ENCODE data around the gene CPA3.

CPA3 gene

GRCh38 chr3:148865049-148865448 is at the start of gene CPA3:
CPA3 (plus strand) TSS chr3:148865296; CDS start chr3:148865308, 12 bp downstream.
- no peak for TF ChIP-seq ZNF274 (IDR thresholded peaks at IDR 0.05; ENCODE audit: low read depth, low read length)
- H3K4me3 ChIP-seq (ENCODE audit: low read length): no peak within 1 kb of the TSS

- no peak overlapping the region for H3K4me3 ChIP-seq (ENCODE audit: low read length)
- no peak for TF ChIP-seq ZNF274 (IDR thresholded peaks at IDR 0.05; ENCODE audit: low read depth, low read length)
Measured at GRCh38 chr3:148815316-148816110, 49.6 kb upstream of the CPA3 start.

GRCh38 chr3:148816427-148816826 is 48.7 kb upstream of the CPA3 start:
- H3K4me3 ChIP-seq (ENCODE audit: low read length): no peak overlapping the region
- no peak for TF ChIP-seq ZNF274 (IDR thresholded peaks at IDR 0.05; ENCODE audit: low read depth, low read length)

- no peak overlapping the region for H3K4me3 ChIP-seq (ENCODE audit: low read length)
- no peak for TF ChIP-seq ZNF274 (IDR thresholded peaks at IDR 0.05; ENCODE audit: low read depth, low read length)
Measured at GRCh38 chr3:148816981-148817525, 48.0 kb upstream of the CPA3 start.

- no peak for TF ChIP-seq ZNF274 (IDR thresholded peaks at IDR 0.05; ENCODE audit: low read depth, low read length)
- H3K4me3 ChIP-seq (ENCODE audit: low read length): no peak overlapping the region
Measured at GRCh38 chr3:148820361-148821245, 44.5 kb upstream of the CPA3 start.

- TF ChIP-seq ZNF274 (IDR thresholded peaks at IDR 0.05; ENCODE audit: low read depth, low read length): no peak
- H3K4me3 ChIP-seq (ENCODE audit: low read length): no peak overlapping the region
Measured at GRCh38 chr3:148823026-148823425, 42.1 kb upstream of the CPA3 start.

- no peak for TF ChIP-seq ZNF274 (IDR thresholded peaks at IDR 0.05; ENCODE audit: low read depth, low read length)
- no peak overlapping the region for H3K4me3 ChIP-seq (ENCODE audit: low read length)
Measured at GRCh38 chr3:148825476-148825875, 39.6 kb upstream of the CPA3 start.

GRCh38 chr3:148827585-148827984 is 37.5 kb upstream of the CPA3 start, which contains the start of gene CPB1:
CPB1 (plus strand) TSS chr3:148827811; CDS start chr3:148827824, 13 bp downstream.
- H3K4me3 ChIP-seq (ENCODE audit: low read length): no peak within 1 kb of the TSS
- no peak for TF ChIP-seq ZNF274 (IDR thresholded peaks at IDR 0.05; ENCODE audit: low read depth, low read length)

GRCh38 chr3:148828136-148828690 is 36.9 kb upstream of the CPA3 start:
- TF ChIP-seq ZNF274 (IDR thresholded peaks at IDR 0.05; ENCODE audit: low read depth, low read length): no peak

GRCh38 chr3:148829926-148830325 is 35.2 kb upstream of the CPA3 start:
- no peak for TF ChIP-seq ZNF274 (IDR thresholded peaks at IDR 0.05; ENCODE audit: low read depth, low read length)

More at GRCh38 chr3:148828136-148828690, 36.9 kb upstream of the CPA3 start:
- H3K4me3 ChIP-seq (ENCODE audit: low read length): no peak overlapping the region

GRCh38 chr3:148833223-148833622 is 31.9 kb upstream of the CPA3 start:
- no peak overlapping the region for H3K4me3 ChIP-seq (ENCODE audit: low read length)
- TF ChIP-seq ZNF274 (IDR thresholded peaks at IDR 0.05; ENCODE audit: low read depth, low read length): no peak

More at GRCh38 chr3:148829926-148830325, 35.2 kb upstream of the CPA3 start:
- H3K4me3 ChIP-seq (ENCODE audit: low read length): no peak overlapping the region

- no peak for TF ChIP-seq ZNF274 (IDR thresholded peaks at IDR 0.05; ENCODE audit: low read depth, low read length)
- H3K4me3 ChIP-seq (ENCODE audit: low read length): no peak overlapping the region
Measured at GRCh38 chr3:148839805-148840204, 25.3 kb upstream of the CPA3 start.

GRCh38 chr3:148840451-148840850 is 24.6 kb upstream of the CPA3 start:
- TF ChIP-seq ZNF274 (IDR thresholded peaks at IDR 0.05; ENCODE audit: low read depth, low read length): no peak
- H3K4me3 ChIP-seq (ENCODE audit: low read length): no peak overlapping the region
